OCI-LY7 (cell line): ENCODE measurements around the gene BUD23.

Experiments used
- CTCF ChIP-seq: fragments of 200-600 bp; sonication (generic); conservative IDR thresholded peaks from 2 replicates; pipeline ENCODE4 v1.5.1; 2014; ENCODE audit warnings: mild to moderate bottlenecking, antibody characterized with exemption, low read length, moderate library complexity, mixed read lengths
- EZH2phosphoT487 ChIP-seq: fragments of 200-600 bp; sonication (generic); IDR thresholded peaks from 2 replicates; pipeline ENCODE4 v1.6.1; 2018; ENCODE audit warnings: low read depth, borderline replicate concordance, mild to moderate bottlenecking, mixed run types, antibody characterized with exemption, low read length, moderate library complexity, mixed read lengths

GRCh38 chr7:73718438-73718881 lies 35.1 kb downstream of the BUD23 start:
- TF ChIP-seq CTCF (no peak), EZH2phosphoT487 (no peak)
